IMR-90 (cell line): ENCODE data around the gene ACYP2. TPM values are rescaled to one million over a fixed set of nuclear protein-coding genes. Genes with fewer than 3 reads are reported as not detected.

Experiments used
- ATAC-seq: fragments of 200-7000 bp; cut with Tn5 transposase; 2 replicates; pipeline ENCODE4 v1.9.1; 2020; ENCODE audit warnings: low read depth, mild to moderate bottlenecking, moderate library complexity
- BruUV-seq: library from RNA; stranded (reverse); fragments of 400-500 nt; replicated peaks from 2 replicates; lab custom pipeline; 2021; lab: Mats Ljungman, UMichigan
- CTCF ChIA-PET: fragments of 300-600 bp; formaldehyde crosslinking; extraction: SDS; loops from one replicate; lab custom pipeline; 2021; ENCODE audit warnings: antibody characterized with exemption; lab: Yijun Ruan, JAX
- POLR2A ChIA-PET: fragments of 300-600 bp; sonication (Branson Sonifier 250); formaldehyde crosslinking; loops from one replicate; lab custom pipeline; 2022; ENCODE audit warnings: antibody characterized with exemption; ENCODE audit not compliant: unreplicated experiment; lab: Charles Lee
- DNase-seq: peaks from one replicate; pipeline ENCODE4 v3.0.0; 2013
- H2AFZ ChIP-seq: replicated peaks from 2 replicates; pipeline ENCODE3; 2013; ENCODE audit warnings: low read length, mild to moderate bottlenecking; ENCODE audit not compliant: poor library complexity
- H2AK5ac ChIP-seq: 2 replicates; pipeline ENCODE4 v1.6.1; 2013; ENCODE audit warnings: low read depth, low read length, inconsistent platforms
- H2AK9ac ChIP-seq: replicated peaks from 2 replicates; pipeline ENCODE3; 2013; ENCODE audit warnings: mild to moderate bottlenecking, low read depth, low read length, moderate library complexity; ENCODE audit not compliant: poor library complexity
- H2BK120ac ChIP-seq: 2 replicates; pipeline ENCODE4 v1.6.1; 2013; ENCODE audit warnings: low read depth, low read length, inconsistent platforms
- H2BK15ac ChIP-seq: 3 replicates; pipeline ENCODE4 v1.6.1; 2013; ENCODE audit warnings: low read depth, low read length, inconsistent platforms
- H2BK20ac ChIP-seq: 2 replicates; pipeline ENCODE4 v1.6.1; 2013; ENCODE audit warnings: low read depth, mild to moderate bottlenecking, inconsistent platforms, low read length, moderate library complexity
- H2BK5ac ChIP-seq: 2 replicates; pipeline ENCODE4 v1.6.1; 2013; ENCODE audit warnings: mild to moderate bottlenecking, low read depth, low read length, inconsistent platforms; ENCODE audit not compliant: poor library complexity, severe bottlenecking
- H3K14ac ChIP-seq: replicated peaks from 2 replicates; pipeline ENCODE4 v1.6.1; 2013; ENCODE audit warnings: low read depth, low read length, inconsistent platforms
- H3K18ac ChIP-seq: 2 replicates; pipeline ENCODE4 v1.6.1; 2013; ENCODE audit warnings: low read depth, low read length, control low read depth
- H3K23ac ChIP-seq: 2 replicates; pipeline ENCODE4 v1.6.1; 2013; ENCODE audit warnings: low read depth, low read length, inconsistent platforms
- H3K27ac ChIP-seq: 2 replicates; pipeline ENCODE4 v1.5.1; 2013; ENCODE audit warnings: mild to moderate bottlenecking, control low read depth, low read length; ENCODE audit not compliant: insufficient read depth
- H3K27me3 ChIP-seq: 2 replicates; pipeline ENCODE4 v1.6.1; 2013; ENCODE audit warnings: low read length; ENCODE audit not compliant: control insufficient read depth, insufficient read depth
- H3K36me3 ChIP-seq: 2 replicates; pipeline ENCODE4 v1.6.1; 2013; ENCODE audit warnings: low read length, mixed read lengths; ENCODE audit not compliant: control insufficient read depth, insufficient read depth
- H3K4ac ChIP-seq: 2 replicates; pipeline ENCODE4 v1.6.1; 2013; ENCODE audit warnings: low read depth, low read length, inconsistent platforms
- H3K4me1 ChIP-seq: 2 replicates; pipeline ENCODE4 v1.6.1; 2013; ENCODE audit warnings: low read length, mixed read lengths; ENCODE audit not compliant: control insufficient read depth, insufficient read depth
- H3K4me2 ChIP-seq: 2 replicates; pipeline ENCODE4 v1.6.1; 2013; ENCODE audit warnings: low read depth, mild to moderate bottlenecking, control low read depth, low read length, moderate library complexity
- H3K4me3 ChIP-seq: 2 replicates; pipeline ENCODE4 v1.5.1; 2013; ENCODE audit warnings: low read depth, mild to moderate bottlenecking, control low read depth, low read length, moderate library complexity; ENCODE audit not compliant: insufficient read depth
- H3K56ac ChIP-seq: 2 replicates; pipeline ENCODE4 v1.6.1; 2013; ENCODE audit warnings: low read length, inconsistent platforms; ENCODE audit not compliant: insufficient read depth; ENCODE audit errors: extremely low read depth
- H3K79me1 ChIP-seq, 2 experiments: 2 replicates each; pipeline ENCODE4 v1.6.1; 2013; ENCODE audit warnings: low read length in 2 of 2, inconsistent platforms in 1 of 2, low read depth in 1 of 2
- H3K9ac ChIP-seq: 2 replicates; pipeline ENCODE4 v1.6.1; 2013; ENCODE audit warnings: low read depth, low read length, control low read depth
- H3K9me1 ChIP-seq: 2 replicates; pipeline ENCODE4 v1.6.1; 2013; ENCODE audit warnings: low read length, inconsistent platforms; ENCODE audit not compliant: insufficient read depth
- H3K9me3 ChIP-seq: 2 replicates; pipeline ENCODE4 v1.6.1; 2013; ENCODE audit warnings: low read length; ENCODE audit not compliant: control insufficient read depth, insufficient read depth
- H4K20me1 ChIP-seq: 2 replicates; pipeline ENCODE4 v1.6.1; 2013; ENCODE audit warnings: low read length, inconsistent platforms; ENCODE audit not compliant: insufficient read depth
- H4K5ac ChIP-seq: 2 replicates; pipeline ENCODE4 v1.6.1; 2013; ENCODE audit warnings: mild to moderate bottlenecking, low read depth, low read length, control low read depth
- H4K8ac ChIP-seq, 2 experiments: 2 replicates each; pipeline ENCODE4 v1.6.1; 2013; ENCODE audit warnings: low read depth in 2 of 2, low read length in 2 of 2, control low read depth in 1 of 2, inconsistent platforms in 1 of 2
- H4K91ac ChIP-seq: 2 replicates; pipeline ENCODE4 v1.6.1; 2013; ENCODE audit warnings: low read depth, low read length, inconsistent platforms; ENCODE audit not compliant: insufficient read depth
- BHLHE40 ChIP-seq: fragments of 150-350 bp; IDR thresholded peaks from 2 replicates; pipeline ENCODE4 v1.6.1; 2016; ENCODE audit warnings: mild to moderate bottlenecking, low read depth, low read length
- CEBPB ChIP-seq: IDR thresholded peaks from 2 replicates; pipeline ENCODE4 v1.6.1; 2012; ENCODE audit warnings: low read depth, low read length, improper control_type of control experiment
- CHD1 ChIP-seq: IDR thresholded peaks from 2 replicates; pipeline ENCODE4 v1.6.1; 2012; ENCODE audit warnings: low read depth, low read length, improper control_type of control experiment
- CTCF ChIP-seq: conservative IDR thresholded peaks from 2 replicates; pipeline ENCODE4 v1.5.1; 2012; ENCODE audit warnings: mild to moderate bottlenecking, low read depth, low read length, improper control_type of control experiment
- ELK1 ChIP-seq: fragments of 150-350 bp; IDR thresholded peaks from 2 replicates; pipeline ENCODE4 v1.6.1; 2016; ENCODE audit warnings: low read depth, mild to moderate bottlenecking, low read length, moderate library complexity, borderline replicate concordance
- FOS ChIP-seq: fragments of 150-350 bp; IDR thresholded peaks from 2 replicates; pipeline ENCODE4 v1.6.1; 2016; ENCODE audit warnings: low read depth, low read length
- MAFK ChIP-seq: IDR thresholded peaks from 2 replicates; pipeline ENCODE4 v1.6.1; 2012; ENCODE audit warnings: low read depth, low read length, improper control_type of control experiment
- MAZ ChIP-seq: IDR thresholded peaks from 2 replicates; pipeline ENCODE4 v1.6.1; 2012; ENCODE audit warnings: low read depth, mild to moderate bottlenecking, low read length, improper control_type of control experiment, moderate library complexity, borderline replicate concordance
- MXI1 ChIP-seq: IDR thresholded peaks from 2 replicates; pipeline ENCODE4 v1.6.1; 2012; ENCODE audit warnings: low read depth, mild to moderate bottlenecking, low read length, moderate library complexity, borderline replicate concordance
- NFE2L2 ChIP-seq: fragments of 150-350 bp; IDR thresholded peaks from 2 replicates; pipeline ENCODE4 v1.6.1; 2016; ENCODE audit warnings: low read depth, mild to moderate bottlenecking, low read length
- POLR2A ChIP-seq: IDR thresholded peaks from 2 replicates; pipeline ENCODE4 v1.6.1; 2012; ENCODE audit warnings: mild to moderate bottlenecking, low read depth, low read length
- RAD21 ChIP-seq: IDR thresholded peaks from 2 replicates; pipeline ENCODE4 v1.6.1; 2012; ENCODE audit warnings: low read length, improper control_type of control experiment
- RCOR1 ChIP-seq: IDR thresholded peaks from 2 replicates; pipeline ENCODE4 v1.6.1; 2012; ENCODE audit warnings: mild to moderate bottlenecking, low read length, improper control_type of control experiment; ENCODE audit not compliant: insufficient replicate concordance
- RFX5 ChIP-seq: IDR thresholded peaks from 2 replicates; pipeline ENCODE4 v1.8.0; 2012; ENCODE audit warnings: low read depth, mild to moderate bottlenecking, low read length, moderate library complexity
- SMC3 ChIP-seq: fragments of 150-350 bp; IDR thresholded peaks from 2 replicates; pipeline ENCODE4 v1.6.1; 2016; ENCODE audit warnings: low read depth, mild to moderate bottlenecking, antibody characterized with exemption, low read length, moderate library complexity
- USF2 ChIP-seq: fragments of 150-350 bp; IDR thresholded peaks from 2 replicates; pipeline ENCODE4 v1.6.1; 2017; ENCODE audit warnings: mild to moderate bottlenecking, antibody characterized with exemption, low read length, low read depth
- WGBS, 2 experiments: methylation state at CpG; one replicate each; pipeline versions ENCODE4 v1.1.5 to v1.1.7; 2013; ENCODE audit warnings: missing lambda C conversion rate in 2 of 2; ENCODE audit not compliant: insufficient read length in 1 of 2; ENCODE audit errors: extremely low coverage in 2 of 2; 5-methylcytosine and 5-hydroxymethylcytosine counted together
- dilution Hi-C: fragments of 300-500 bp; cut with HindIII; formaldehyde crosslinking; loops from one replicate; pipeline ENCODE4 v1.14.3; 2018; ENCODE audit warnings: low sequenced_read_pairs; ENCODE audit not compliant: unreplicated experiment
- in situ Hi-C: fragments of 300-500 bp; cut with MboI; formaldehyde crosslinking; loops from 3 replicates; pipeline ENCODE4 v1.14.3; 2019; ENCODE audit warnings: low sequenced_read_pairs, inconsistent platforms, mixed read lengths
- intact Hi-C: fragments of 100-400 bp; cut with micrococcal nuclease; formaldehyde crosslinking; loops from 2 replicates; pipeline ENCODE4 v1.10.0; 2022
- polyA plus RNA-seq, 3 experiments: library from polyadenylated mRNA; depleted of rRNA; stranded (reverse); fragments of >200 nt; gene quantifications; 2 replicates each; pipeline ENCODE4 v1.2.3, GENCODE V29; 2012; ENCODE audit warnings: low replicate concordance in 1 of 3
- total RNA-seq: library from RNA; depleted of rRNA; stranded (reverse); fragments of >200 nt; gene quantifications from 2 replicates; pipeline ENCODE4 v1.2.3, GENCODE V29; 2012

ACYP2 gene
- total and polyA plus RNA-seq, 2 of the 4 experiments (the other 2 are of a cell fraction): 3.9 to 7.4 TPM

DNA sequence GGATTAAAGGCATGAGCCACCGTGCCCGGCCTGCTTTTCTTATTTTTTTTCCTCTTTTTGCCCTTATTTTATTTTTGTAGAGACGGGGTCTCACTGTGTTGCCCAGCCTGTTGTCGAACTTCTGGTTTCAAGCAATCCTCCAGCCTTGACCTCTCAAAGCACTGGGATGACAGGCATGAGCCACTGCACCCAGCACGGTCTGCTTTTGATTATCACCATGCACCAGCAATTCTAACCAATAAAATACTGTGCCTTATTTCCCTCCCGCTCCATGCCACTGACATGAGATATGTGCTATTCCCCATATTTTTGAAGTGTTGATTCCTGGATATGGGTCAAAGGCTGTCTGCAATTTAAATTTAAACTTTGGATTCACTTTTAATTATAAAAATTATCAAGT, 42.9 kb downstream of the ACYP2 start:
- no TSS peak for BruUV-seq
- no peak overlapping the region for H3K4me3 ChIP-seq
- H4K91ac ChIP-seq: no peak overlapping the region
- H2AK9ac ChIP-seq: no peak overlapping the region
- POLR2A ChIA-PET: no interaction called here
- no peak for TF ChIP-seq RAD21
- TF ChIP-seq NFE2L2: no peak
- no peak for TF ChIP-seq SMC3
- no peak for TF ChIP-seq USF2
- TF ChIP-seq MAZ: no peak
- no peak for TF ChIP-seq FOS
- TF ChIP-seq CHD1: no peak
- no peak for TF ChIP-seq BHLHE40
- TF ChIP-seq CEBPB: no peak
- no peak for TF ChIP-seq CTCF
- no peak for TF ChIP-seq RCOR1
- no peak for TF ChIP-seq RFX5
- TF ChIP-seq MXI1: no peak
- no peak for TF ChIP-seq MAFK
- TF ChIP-seq ELK1: no peak
- no peak for TF ChIP-seq POLR2A
- no peak overlapping the region for H2BK15ac ChIP-seq
- dilution Hi-C loops (no loop called here), intact Hi-C loops (no loop called here), in situ Hi-C loops (no loop called here)
- H3K56ac ChIP-seq: no peak overlapping the region
- 81% methylated on average over 3 of the region's 6 CpGs; no CpG with 5 or more reads in 1 of the 2 experiments for WGBS, 2 experiments
- no peaks in the 10 kb centered on the region for H3K27me3 ChIP-seq
- H3K36me3 ChIP-seq: no peaks in the 10 kb centered on the region
- no peak overlapping the region for H4K8ac ChIP-seq
- H3K4me1 ChIP-seq: no peaks in the 10 kb centered on the region
- no peak overlapping the region for H4K5ac ChIP-seq
- no peak overlapping the region for H3K9ac ChIP-seq
- DNase-seq (no peak), ATAC-seq (no peak)
- H3K4ac ChIP-seq: no peak overlapping the region
- H3K14ac ChIP-seq: no peak overlapping the region
- H3K27ac ChIP-seq: no peak overlapping the region
- H3K79me1 ChIP-seq: no peaks in the 10 kb centered on the region
- no peak overlapping the region for H3K4me2 ChIP-seq
- H2BK120ac ChIP-seq: no peak overlapping the region
- H3K9me3 ChIP-seq: peaks cover 2% of the 10 kb centered on the region; the same call in 1 of the 2 replicates
- CTCF ChIA-PET: no interaction called here
- no peaks in the 10 kb centered on the region for H4K20me1 ChIP-seq
- H2AK5ac ChIP-seq: no peak overlapping the region
- no peak overlapping the region for H3K18ac ChIP-seq
- H2AFZ ChIP-seq: no peak overlapping the region
- H3K9me1 ChIP-seq: no peaks in the 10 kb centered on the region
- H3K23ac ChIP-seq: no peak overlapping the region
- no peak overlapping the region for H2BK20ac ChIP-seq
- H2BK5ac ChIP-seq: no peak overlapping the region
